ENCODE measurements around the gene AMIGO3.
A peak's percentile ranks its signal among the peaks of the same experiment; 100 is the strongest.
"Not testable (repeated sequence)": the region's sequence is repeated elsewhere in the genome, so short reads cannot be mapped to it uniquely, and the experiment has no call there.

Gene AMIGO3

DNA sequence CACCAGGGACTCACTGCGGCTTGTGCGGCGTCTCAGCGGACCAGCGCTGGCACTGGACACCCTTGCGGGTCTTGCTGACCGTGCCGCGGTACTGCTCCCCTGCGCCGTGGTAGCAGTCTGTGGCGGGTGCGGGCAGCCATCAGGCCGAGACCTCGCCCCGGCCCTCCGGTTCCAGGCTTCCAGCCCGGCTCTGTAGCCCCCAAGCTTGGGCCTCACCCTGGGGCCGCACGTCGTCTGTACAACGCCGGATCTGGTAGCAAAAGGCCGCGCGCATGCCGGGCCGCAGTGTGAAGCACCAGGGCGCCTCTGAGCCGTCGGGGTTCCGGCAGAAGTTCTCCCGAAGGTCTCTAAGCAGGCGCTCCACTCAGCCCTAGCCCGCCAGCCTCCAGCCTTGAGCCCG, 33.6 kb downstream of the AMIGO3 start:
- Histone ChIP-seq H3K4me1 (ENCODE audit: control insufficient read depth in 1 of 2, insufficient read depth in 2 of 2, low read length in 2 of 2) (peaks cover 0 to 21% of the 10 kb centered on the region in 2 donors), H3K36me3 (ENCODE audit: control insufficient read depth in 1 of 2, insufficient read depth in 2 of 2, low read length in 2 of 2) (peaks cover 27 to 35% of the 10 kb centered on the region in 2 donors)
- not testable (repeated sequence) for H3K9me3 ChIP-seq (ENCODE audit: control insufficient read depth in 1 of 2, low read length in 2 of 2); H3K27me3 ChIP-seq (ENCODE audit: low read depth, low read length); H3K27ac ChIP-seq (ENCODE audit: low read length); H3K4me3 ChIP-seq (ENCODE audit: low read depth in 1 of 2, low read length in 2 of 2)

DNA sequence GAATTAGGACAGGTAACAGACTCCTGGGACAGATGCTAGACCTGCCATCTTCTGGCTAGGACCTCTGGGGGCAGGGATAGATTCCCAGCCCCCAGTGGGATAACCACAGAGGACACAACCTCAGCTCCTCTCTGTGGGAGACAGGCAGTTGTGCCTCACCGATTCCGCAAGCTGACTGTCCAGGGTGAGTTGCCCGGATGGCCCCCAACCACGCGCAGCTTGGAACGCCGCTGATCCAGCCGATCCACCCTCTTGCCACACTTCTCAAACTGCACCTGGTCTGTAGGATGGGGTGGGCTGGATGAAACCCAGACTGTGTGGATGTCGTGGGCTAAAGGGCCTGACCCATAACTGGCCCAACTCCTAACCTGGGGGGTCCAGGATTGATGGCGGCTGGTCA, 34.4 kb downstream of the AMIGO3 start:
- H3K36me3 ChIP-seq (ENCODE audit: control insufficient read depth in 1 of 2, insufficient read depth in 2 of 2, low read length in 2 of 2): peaks cover 34 to 43% of the 10 kb centered on the region in 2 donors

DNA sequence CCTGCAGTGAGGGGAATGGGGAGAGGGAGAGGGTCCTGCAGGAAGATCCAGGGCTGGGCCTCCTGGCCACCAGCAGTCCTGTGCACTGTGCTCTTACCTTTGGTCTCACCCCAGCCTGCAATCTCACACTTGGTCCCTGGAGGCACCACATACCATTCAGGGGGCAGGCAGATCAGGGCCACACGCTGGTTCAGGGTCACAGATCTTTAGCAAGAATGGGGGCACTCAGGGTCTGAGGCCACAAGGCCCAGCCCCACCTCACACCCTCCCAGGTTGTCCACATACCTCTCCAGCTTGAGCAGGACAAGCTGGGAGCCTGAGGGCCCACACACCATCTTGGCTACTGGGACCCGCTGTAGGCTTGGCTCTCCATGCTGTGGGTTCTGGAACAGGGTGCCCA, 35.0 kb downstream of the AMIGO3 start:
- not testable (repeated sequence) for H3K27me3 ChIP-seq (ENCODE audit: low read depth, low read length); H3K4me3 ChIP-seq (ENCODE audit: low read depth in 1 of 2, low read length in 2 of 2); H3K27ac ChIP-seq (ENCODE audit: low read length); H3K9me3 ChIP-seq (ENCODE audit: control insufficient read depth in 1 of 2, low read length in 2 of 2)
- H3K36me3 ChIP-seq (ENCODE audit: control insufficient read depth in 1 of 2, insufficient read depth in 2 of 2, low read length in 2 of 2): peaks cover 41 to 49% of the 10 kb centered on the region in 2 donors
- peaks cover 0 to 13% of the 10 kb centered on the region in 2 donors for H3K4me1 ChIP-seq (ENCODE audit: control insufficient read depth in 1 of 2, insufficient read depth in 2 of 2, low read length in 2 of 2)

More for the DNA sequence above, 34.4 kb downstream of the AMIGO3 start:
- H3K27ac ChIP-seq (ENCODE audit: low read length); H3K9me3 ChIP-seq (ENCODE audit: control insufficient read depth in 1 of 2, low read length in 2 of 2); H3K4me3 ChIP-seq (ENCODE audit: low read depth in 1 of 2, low read length in 2 of 2); H3K27me3 ChIP-seq (ENCODE audit: low read depth, low read length): not testable (repeated sequence)
- H3K4me1 ChIP-seq (ENCODE audit: control insufficient read depth in 1 of 2, insufficient read depth in 2 of 2, low read length in 2 of 2): peaks cover 0 to 14% of the 10 kb centered on the region in 2 donors

GRCh38 chr3:49683162-49683561, 36.3 kb downstream of the AMIGO3 start:
- Histone ChIP-seq H3K27me3 (ENCODE audit: low read depth, low read length) (no peaks in the 10 kb centered on the region), H3K4me1 (ENCODE audit: control insufficient read depth in 1 of 2, insufficient read depth in 2 of 2, low read length in 2 of 2) (peaks cover 0 to 4% of the 10 kb centered on the region in 2 donors), H3K9me3 (ENCODE audit: control insufficient read depth in 1 of 2, low read length in 2 of 2) (no peaks in the 10 kb centered on the region), H3K27ac (ENCODE audit: low read length) (no peak overlapping the region), H3K4me3 (ENCODE audit: low read depth in 1 of 2, low read length in 2 of 2) (no peak overlapping the region), H3K36me3 (ENCODE audit: control insufficient read depth in 1 of 2, insufficient read depth in 2 of 2, low read length in 2 of 2) (peaks cover 53 to 62% of the 10 kb centered on the region in 2 donors)

GRCh38 chr3:49681543-49681942, 37.9 kb downstream of the AMIGO3 start:
- no peak overlapping the region for H3K27ac ChIP-seq (ENCODE audit: low read length)
- no peaks in the 10 kb centered on the region for H3K4me1 ChIP-seq (ENCODE audit: control insufficient read depth in 1 of 2, insufficient read depth in 2 of 2, low read length in 2 of 2)
- H3K4me3 ChIP-seq (ENCODE audit: low read depth in 1 of 2, low read length in 2 of 2): no peak overlapping the region
- H3K36me3 ChIP-seq (ENCODE audit: control insufficient read depth in 1 of 2, insufficient read depth in 2 of 2, low read length in 2 of 2): peaks cover 59 to 78% of the 10 kb centered on the region in 2 donors
- no peaks in the 10 kb centered on the region for H3K9me3 ChIP-seq (ENCODE audit: control insufficient read depth in 1 of 2, low read length in 2 of 2)
- H3K27me3 ChIP-seq (ENCODE audit: low read depth, low read length): no peaks in the 10 kb centered on the region

DNA sequence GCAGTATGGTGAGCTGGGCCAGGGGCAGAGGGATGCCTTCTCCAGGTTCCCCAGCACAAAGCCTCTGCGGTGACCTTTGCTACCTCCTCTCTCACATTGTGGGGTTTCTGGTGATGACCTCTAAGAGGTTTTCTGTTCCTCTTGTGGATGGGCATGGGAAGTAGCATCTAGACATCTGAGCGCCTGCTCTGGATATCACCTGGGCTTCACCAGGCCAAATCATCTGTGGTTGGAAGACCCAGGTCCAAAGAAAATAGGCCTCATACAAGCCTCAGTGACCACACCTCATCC, 38.3 kb downstream of the AMIGO3 start:
- H3K27me3 ChIP-seq (ENCODE audit: low read depth, low read length): no peaks in the 10 kb centered on the region
- H3K4me1 ChIP-seq (ENCODE audit: control insufficient read depth in 1 of 2, insufficient read depth in 2 of 2, low read length in 2 of 2): no peaks in the 10 kb centered on the region
- H3K36me3 ChIP-seq (ENCODE audit: control insufficient read depth in 1 of 2, insufficient read depth in 2 of 2, low read length in 2 of 2): peaks cover 62 to 82% of the 10 kb centered on the region in 2 donors
- H3K4me3 ChIP-seq (ENCODE audit: low read depth in 1 of 2, low read length in 2 of 2): no peak overlapping the region
- no peak overlapping the region for H3K27ac ChIP-seq (ENCODE audit: low read length)
- H3K9me3 ChIP-seq (ENCODE audit: control insufficient read depth in 1 of 2, low read length in 2 of 2): no peaks in the 10 kb centered on the region

- Histone ChIP-seq H3K27me3 (ENCODE audit: low read depth, low read length) (no peaks in the 10 kb centered on the region), H3K36me3 (ENCODE audit: control insufficient read depth in 1 of 2, insufficient read depth in 2 of 2, low read length in 2 of 2) (peaks cover 62 to 87% of the 10 kb centered on the region in 2 donors), H3K27ac (ENCODE audit: low read length) (no peak overlapping the region)
Measured at GRCh38 chr3:49680493-49681231, 38.8 kb downstream of the AMIGO3 start.

DNA sequence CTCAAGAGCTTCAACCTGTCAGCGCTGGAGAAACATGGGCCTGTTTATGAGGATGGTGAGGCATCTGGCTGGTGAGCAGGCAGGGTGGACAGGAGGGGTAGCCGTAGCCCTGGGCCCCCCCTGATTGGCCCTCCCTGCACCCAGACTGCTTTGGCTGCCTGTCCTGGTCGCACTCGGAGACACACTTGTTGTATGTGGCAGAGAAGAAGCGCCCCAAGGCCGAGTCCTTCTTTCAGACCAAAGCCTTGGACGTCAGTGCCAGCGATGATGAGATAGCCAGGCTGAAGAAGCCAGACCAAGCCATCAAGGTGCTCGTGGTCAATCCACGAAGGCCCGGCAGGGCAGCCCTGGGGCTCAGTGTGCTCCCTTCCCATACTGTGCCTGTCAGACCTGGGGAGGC, 43.6 kb downstream of the AMIGO3 start:
- no peak overlapping the region for H3K27ac ChIP-seq (ENCODE audit: low read length)
- no peaks in the 10 kb centered on the region for H3K27me3 ChIP-seq (ENCODE audit: low read depth, low read length)
- peaks cover 5 to 14% of the 10 kb centered on the region in 2 donors for H3K4me1 ChIP-seq (ENCODE audit: control insufficient read depth in 1 of 2, insufficient read depth in 2 of 2, low read length in 2 of 2)
- peaks cover 38 to 54% of the 10 kb centered on the region in 2 donors for H3K36me3 ChIP-seq (ENCODE audit: control insufficient read depth in 1 of 2, insufficient read depth in 2 of 2, low read length in 2 of 2)
- no peaks in the 10 kb centered on the region for H3K9me3 ChIP-seq (ENCODE audit: control insufficient read depth in 1 of 2, low read length in 2 of 2)
- no peak overlapping the region for H3K4me3 ChIP-seq (ENCODE audit: low read depth in 1 of 2, low read length in 2 of 2)

More at GRCh38 chr3:49680493-49681231, 38.8 kb downstream of the AMIGO3 start:
- no peak overlapping the region for H3K4me3 ChIP-seq (ENCODE audit: low read depth in 1 of 2, low read length in 2 of 2)
- no peaks in the 10 kb centered on the region for H3K4me1 ChIP-seq (ENCODE audit: control insufficient read depth in 1 of 2, insufficient read depth in 2 of 2, low read length in 2 of 2)
- no peaks in the 10 kb centered on the region for H3K9me3 ChIP-seq (ENCODE audit: control insufficient read depth in 1 of 2, low read length in 2 of 2)

- Histone ChIP-seq H3K27me3 (ENCODE audit: low read depth, low read length) (no peaks in the 10 kb centered on the region), H3K4me1 (ENCODE audit: control insufficient read depth in 1 of 2, insufficient read depth in 2 of 2, low read length in 2 of 2) (peaks cover 5 to 14% of the 10 kb centered on the region in 2 donors), H3K36me3 (ENCODE audit: control insufficient read depth in 1 of 2, insufficient read depth in 2 of 2, low read length in 2 of 2) (peaks cover 25 to 41% of the 10 kb centered on the region in 2 donors), H3K27ac (ENCODE audit: low read length) (no peak overlapping the region), H3K4me3 (ENCODE audit: low read depth in 1 of 2, low read length in 2 of 2) (peak overlapping the region; percentile 70 to 87), H3K9me3 (ENCODE audit: control insufficient read depth in 1 of 2, low read length in 2 of 2) (no peaks in the 10 kb centered on the region)
Measured at GRCh38 chr3:49674497-49674983, 44.9 kb downstream of the AMIGO3 start.

GRCh38 chr3:49673715-49674496, 45.6 kb downstream of the AMIGO3 start, which contains the start of gene APEH:
Gene APEH, plus strand, starts transcription at chr3:49674351. Its CDS starts 51 bp downstream, at chr3:49674402.
- H3K9me3 ChIP-seq (ENCODE audit: control insufficient read depth in 1 of 2, low read length in 2 of 2): no peaks in the 10 kb centered on the region
- H3K27ac ChIP-seq (ENCODE audit: low read length): peak within 1 kb of the TSS; percentile 77
- H3K36me3 ChIP-seq (ENCODE audit: control insufficient read depth in 1 of 2, insufficient read depth in 2 of 2, low read length in 2 of 2): peaks cover 18 to 34% of the 10 kb centered on the region in 2 donors
- peak within 1 kb of the TSS; percentile 70 to 87 for H3K4me3 ChIP-seq (ENCODE audit: low read depth in 1 of 2, low read length in 2 of 2)
- no peaks in the 10 kb centered on the region for H3K27me3 ChIP-seq (ENCODE audit: low read depth, low read length)
- peaks cover 5 to 14% of the 10 kb centered on the region in 2 donors for H3K4me1 ChIP-seq (ENCODE audit: control insufficient read depth in 1 of 2, insufficient read depth in 2 of 2, low read length in 2 of 2)

DNA sequence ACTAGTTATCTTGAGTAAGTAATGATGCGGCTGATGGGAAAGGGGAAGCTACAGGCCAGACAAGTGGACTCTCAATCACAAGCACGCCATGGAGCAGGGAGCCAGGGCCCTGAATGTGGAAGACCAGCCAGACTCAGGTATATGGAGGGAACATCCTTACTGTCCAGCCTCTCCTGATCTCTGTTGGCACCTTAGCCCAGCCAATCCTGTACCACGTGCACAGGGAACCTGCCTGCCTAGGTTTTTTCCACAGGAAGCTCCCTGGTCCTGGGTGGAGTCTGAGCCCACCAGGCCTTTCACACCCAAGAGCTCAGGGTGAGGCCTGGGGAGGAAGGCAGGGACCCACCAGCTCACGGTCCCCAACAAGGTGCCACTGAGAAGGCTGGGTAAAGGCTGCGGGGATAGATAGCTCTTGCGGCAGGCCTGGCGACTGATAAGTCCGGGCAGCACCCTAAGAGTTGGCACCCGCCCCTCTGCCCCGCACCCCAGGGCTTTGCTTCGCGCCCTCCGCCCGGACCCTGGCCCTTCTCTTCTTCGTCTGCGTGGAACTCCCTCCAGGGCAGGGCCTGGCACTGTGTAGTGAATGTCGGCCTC, 46.3 kb downstream of the AMIGO3 start:
- Histone ChIP-seq H3K4me1 (ENCODE audit: control insufficient read depth in 1 of 2, insufficient read depth in 2 of 2, low read length in 2 of 2) (peaks cover 5 to 14% of the 10 kb centered on the region in 2 donors), H3K4me3 (ENCODE audit: low read depth in 1 of 2, low read length in 2 of 2) (peak overlapping the region; percentile 70 to 87)

More for the DNA sequence above, 46.3 kb downstream of the AMIGO3 start:
- H3K36me3 ChIP-seq (ENCODE audit: control insufficient read depth in 1 of 2, insufficient read depth in 2 of 2, low read length in 2 of 2): peaks cover 11 to 28% of the 10 kb centered on the region in 2 donors
- no peaks in the 10 kb centered on the region for H3K27me3 ChIP-seq (ENCODE audit: low read depth, low read length)
- H3K9me3 ChIP-seq (ENCODE audit: control insufficient read depth in 1 of 2, low read length in 2 of 2): no peaks in the 10 kb centered on the region
- peak overlapping the region; percentile 77 for H3K27ac ChIP-seq (ENCODE audit: low read length)

Measured in muscle layer of duodenum (tissue), 2 donors.